ENCODE measurements around the gene RIC8B. TPM values are rescaled to one million over a fixed set of nuclear protein-coding genes. Genes with fewer than 3 reads are reported as not detected.

The RIC8B gene
- total RNA-seq, 1 experiment from 2014 or later, result 7.8 TPM

DNA sequence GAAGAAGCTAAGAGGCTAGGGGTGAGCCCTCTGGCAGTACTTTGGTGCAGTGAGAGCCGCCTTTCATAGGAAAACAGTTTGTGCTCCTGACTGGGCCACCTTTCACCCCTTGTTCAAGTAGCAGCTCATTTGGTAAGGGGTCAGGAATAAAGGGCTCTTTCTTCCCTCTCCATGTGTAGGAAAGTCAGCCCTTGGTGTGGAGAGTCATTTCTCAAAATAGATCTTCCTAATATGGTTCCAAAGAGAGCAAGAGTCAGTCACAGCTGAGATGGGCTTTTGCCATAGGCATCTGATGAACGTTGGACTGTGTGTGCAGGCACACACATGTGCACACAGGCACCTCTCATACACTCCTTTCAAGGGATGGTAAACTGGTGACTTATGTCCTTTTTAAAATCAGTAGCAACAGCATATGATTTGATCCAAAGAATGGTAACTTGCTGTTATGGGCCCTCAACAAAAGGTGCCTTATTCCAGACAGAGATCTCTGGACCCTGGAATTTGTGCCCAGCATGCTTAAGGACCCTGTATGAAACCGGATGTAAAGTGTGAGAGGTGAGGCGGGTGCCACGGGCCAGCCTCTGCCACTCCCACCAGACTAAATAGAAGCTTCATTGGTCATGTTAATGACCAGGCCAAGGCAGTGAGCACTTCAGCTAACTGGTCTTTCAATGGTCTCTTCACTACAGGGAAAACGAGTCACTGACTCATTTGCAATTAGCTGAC is 16.7 kb upstream of the RIC8B start:
- DNase-seq, result no peak
- H3K27me3 ChIP-seq (replicated peaks; ENCODE audit: control insufficient read depth, insufficient read depth, low read length), result no peaks in the 10 kb centered on the region
- Mint-ChIP-seq H3K4me1 (ENCODE audit: low read depth, unreplicated experiment) (no peaks in the 10 kb centered on the region), H3K9me3 (ENCODE audit: unreplicated experiment) (no peaks in the 10 kb centered on the region), H3K27me3 (ENCODE audit: insufficient read depth, unreplicated experiment) (no peaks in the 10 kb centered on the region), H3K27ac (ENCODE audit: unreplicated experiment) (no peak overlapping the region), H3K4me3 (ENCODE audit: unreplicated experiment) (no peak overlapping the region), H3K36me3 (ENCODE audit: insufficient read depth, unreplicated experiment) (no peaks in the 10 kb centered on the region)
- intact Hi-C loops (cut with micrococcal nuclease; ENCODE audit: unreplicated experiment), result no loop called here
- BruUV-seq (replicated peaks), result no TSS peak
- H3K9me3 ChIP-seq, result no peaks in the 10 kb centered on the region
- no peaks in the 10 kb centered on the region for H3K4me1 ChIP-seq
- ChIA-PET CTCF (no interaction called here), POLR2A (interaction anchor here (0.6 kb wide), 1 partner anchor 11 kb away, joined by 8 read pairs; no protein-coding TSS in a partner anchor)
- H3K4me3 ChIP-seq (ENCODE audit: low read depth, low read length), result no peak overlapping the region
- TF ChIP-seq, protein P1, sequence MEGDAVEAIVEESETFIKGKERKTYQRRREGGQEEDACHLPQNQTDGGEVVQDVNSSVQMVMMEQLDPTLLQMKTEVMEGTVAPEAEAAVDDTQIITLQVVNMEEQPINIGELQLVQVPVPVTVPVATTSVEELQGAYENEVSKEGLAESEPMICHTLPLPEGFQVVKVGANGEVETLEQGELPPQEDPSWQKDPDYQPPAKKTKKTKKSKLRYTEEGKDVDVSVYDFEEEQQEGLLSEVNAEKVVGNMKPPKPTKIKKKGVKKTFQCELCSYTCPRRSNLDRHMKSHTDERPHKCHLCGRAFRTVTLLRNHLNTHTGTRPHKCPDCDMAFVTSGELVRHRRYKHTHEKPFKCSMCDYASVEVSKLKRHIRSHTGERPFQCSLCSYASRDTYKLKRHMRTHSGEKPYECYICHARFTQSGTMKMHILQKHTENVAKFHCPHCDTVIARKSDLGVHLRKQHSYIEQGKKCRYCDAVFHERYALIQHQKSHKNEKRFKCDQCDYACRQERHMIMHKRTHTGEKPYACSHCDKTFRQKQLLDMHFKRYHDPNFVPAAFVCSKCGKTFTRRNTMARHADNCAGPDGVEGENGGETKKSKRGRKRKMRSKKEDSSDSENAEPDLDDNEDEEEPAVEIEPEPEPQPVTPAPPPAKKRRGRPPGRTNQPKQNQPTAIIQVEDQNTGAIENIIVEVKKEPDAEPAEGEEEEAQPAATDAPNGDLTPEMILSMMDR (IDR thresholded peaks at IDR 0.05; ENCODE audit: insufficient read depth in 1 of 2, low read depth in 1 of 2, low read length in 1 of 2, severe bottlenecking in 1 of 2, unreplicated experiment in 1 of 2), result no peak
- no peaks in the 10 kb centered on the region for H3K36me3 ChIP-seq (ENCODE audit: control insufficient read depth, insufficient read depth, low read length)

GRCh38 chr12:106758349-106759110 is 16.0 kb upstream of the RIC8B start:
- TF ChIP-seq, protein P1 (IDR thresholded peaks at IDR 0.05; ENCODE audit: insufficient read depth in 1 of 2, low read depth in 1 of 2, low read length in 1 of 2, severe bottlenecking in 1 of 2, unreplicated experiment in 1 of 2), result no peak
- no TSS peak for BruUV-seq (replicated peaks)
- Mint-ChIP-seq H3K9me3 (ENCODE audit: unreplicated experiment) (no peaks in the 10 kb centered on the region), H3K4me1 (ENCODE audit: low read depth, unreplicated experiment) (no peaks in the 10 kb centered on the region), H3K27me3 (ENCODE audit: insufficient read depth, unreplicated experiment) (no peaks in the 10 kb centered on the region), H3K36me3 (ENCODE audit: insufficient read depth, unreplicated experiment) (no peaks in the 10 kb centered on the region), H3K27ac (ENCODE audit: unreplicated experiment) (no peak overlapping the region), H3K4me3 (ENCODE audit: unreplicated experiment) (no peak overlapping the region)
- no peak overlapping the region for H3K4me3 ChIP-seq (ENCODE audit: low read depth, low read length)
- intact Hi-C loops (cut with micrococcal nuclease; ENCODE audit: unreplicated experiment), result no loop called here
- ChIA-PET CTCF (no interaction called here), POLR2A (no interaction called here)
- H3K36me3 ChIP-seq (ENCODE audit: control insufficient read depth, insufficient read depth, low read length), result no peaks in the 10 kb centered on the region
- no peak for DNase-seq
- H3K4me1 ChIP-seq, result no peaks in the 10 kb centered on the region
- no peaks in the 10 kb centered on the region for H3K9me3 ChIP-seq
- H3K27me3 ChIP-seq (replicated peaks; ENCODE audit: control insufficient read depth, insufficient read depth, low read length), result no peaks in the 10 kb centered on the region

GRCh38 chr12:106759526-106760183 is 14.8 kb upstream of the RIC8B start:
- no peak overlapping the region for H3K4me3 ChIP-seq (ENCODE audit: low read depth, low read length)
- Mint-ChIP-seq H3K36me3 (ENCODE audit: insufficient read depth, unreplicated experiment) (no peaks in the 10 kb centered on the region), H3K4me1 (ENCODE audit: low read depth, unreplicated experiment) (no peaks in the 10 kb centered on the region), H3K27ac (ENCODE audit: unreplicated experiment) (no peak overlapping the region), H3K27me3 (ENCODE audit: insufficient read depth, unreplicated experiment) (no peaks in the 10 kb centered on the region), H3K9me3 (ENCODE audit: unreplicated experiment) (no peaks in the 10 kb centered on the region), H3K4me3 (ENCODE audit: unreplicated experiment) (no peak overlapping the region)
- H3K9me3 ChIP-seq, result no peaks in the 10 kb centered on the region
- no peaks in the 10 kb centered on the region for H3K4me1 ChIP-seq
- intact Hi-C loops (cut with micrococcal nuclease; ENCODE audit: unreplicated experiment), result no loop called here
- TF ChIP-seq, protein P1 (IDR thresholded peaks at IDR 0.05; ENCODE audit: insufficient read depth in 1 of 2, low read depth in 1 of 2, low read length in 1 of 2, severe bottlenecking in 1 of 2, unreplicated experiment in 1 of 2), result no peak
- POLR2A ChIA-PET, result no interaction called here
- DNase-seq, result no peak
- no peaks in the 10 kb centered on the region for H3K36me3 ChIP-seq (ENCODE audit: control insufficient read depth, insufficient read depth, low read length)
- CTCF ChIA-PET, result no interaction called here
- no TSS peak for BruUV-seq (replicated peaks)
- no peaks in the 10 kb centered on the region for H3K27me3 ChIP-seq (replicated peaks; ENCODE audit: control insufficient read depth, insufficient read depth, low read length)

Measured in Caco-2 (cell line).